ENCODE measurements around the gene CASK.
"Not testable (repeated sequence)": the region's sequence is repeated elsewhere in the genome, so short reads cannot be mapped to it uniquely, and the experiment has no call there.

The CASK gene

GRCh38 chrX:41518127-41518840 lies 405.1 kb downstream of the CASK start:
- peak; percentile 4 to 7 for DNase-seq (ENCODE audit: low read depth in 2 of 2)

GRCh38 chrX:41516999-41517765 lies 406.2 kb downstream of the CASK start:
- DNase-seq (ENCODE audit: low read depth in 2 of 2), result no peak

- no peak for DNase-seq (ENCODE audit: low read depth in 2 of 2)
These were observed 406.9 kb downstream of the CASK start for GRCh38 chrX:41516456-41516855.

- DNase-seq (ENCODE audit: low read depth in 2 of 2), result no peak
These were observed 408.0 kb downstream of the CASK start for GRCh38 chrX:41515376-41515775.

- no peak for DNase-seq (ENCODE audit: low read depth in 2 of 2)
These were observed 409.2 kb downstream of the CASK start for GRCh38 chrX:41514179-41514578.

GRCh38 chrX:41512853-41513252 lies 410.5 kb downstream of the CASK start:
- DNase-seq (ENCODE audit: low read depth in 2 of 2), result not testable (repeated sequence)

- peak in 1 of 2 donors; percentile 4 for DNase-seq (ENCODE audit: low read depth in 2 of 2)
These were observed 411.0 kb downstream of the CASK start for GRCh38 chrX:41512394-41512793.

GRCh38 chrX:41507919-41508318 lies 415.4 kb downstream of the CASK start:
- no peak for DNase-seq (ENCODE audit: low read depth in 2 of 2)

GRCh38 chrX:41502004-41502403 lies 421.4 kb downstream of the CASK start:
- DNase-seq (ENCODE audit: low read depth in 2 of 2), result no peak

GRCh38 chrX:41499984-41500383 lies 423.4 kb downstream of the CASK start:
- DNase-seq (ENCODE audit: low read depth in 2 of 2), result no peak

- DNase-seq (ENCODE audit: low read depth in 2 of 2), result no peak
These were observed 424.2 kb downstream of the CASK start for GRCh38 chrX:41499195-41499594.

GRCh38 chrX:41491267-41492004 lies 431.9 kb downstream of the CASK start:
- no peak for DNase-seq (ENCODE audit: low read depth in 2 of 2)

GRCh38 chrX:41490446-41490845 lies 432.9 kb downstream of the CASK start:
- DNase-seq (ENCODE audit: low read depth in 2 of 2), result no peak

GRCh38 chrX:41482154-41482850 lies 441.1 kb downstream of the CASK start:
- DNase-seq (ENCODE audit: low read depth in 2 of 2), result no peak

GRCh38 chrX:41481264-41482109 lies 441.9 kb downstream of the CASK start:
- DNase-seq (ENCODE audit: low read depth in 2 of 2), result no peak

- no peak for DNase-seq (ENCODE audit: low read depth in 2 of 2)
These were observed 442.7 kb downstream of the CASK start for GRCh38 chrX:41480508-41481260.

GRCh38 chrX:41478381-41478911 lies 444.9 kb downstream of the CASK start:
- DNase-seq (ENCODE audit: low read depth in 2 of 2), result no peak

- DNase-seq (ENCODE audit: low read depth in 2 of 2), result no peak
These were observed 447.6 kb downstream of the CASK start for GRCh38 chrX:41475591-41476241.

GRCh38 chrX:41475191-41475590 lies 448.2 kb downstream of the CASK start:
- DNase-seq (ENCODE audit: low read depth in 2 of 2), result no peak

GRCh38 chrX:41474726-41475100 lies 448.6 kb downstream of the CASK start:
- no peak for DNase-seq (ENCODE audit: low read depth in 2 of 2)

Measured in activated CD4-positive, alpha-beta T cell treated with anti-CD3 and anti-CD28 coated beads for 24 hours (primary cell).